H1 (cell line): Measurements from ENCODE around the gene PTPN9.

Source experiments
- CREB1 ChIP-seq: IDR thresholded peaks from 2 replicates; pipeline ENCODE4 v1.6.1; 2012; ENCODE audit warnings: inconsistent platforms
- GABPA ChIP-seq: IDR thresholded peaks from 2 replicates; pipeline ENCODE4 v1.6.1; 2011; ENCODE audit warnings: mild to moderate bottlenecking, low read length, moderate library complexity, borderline replicate concordance; ENCODE audit not compliant: insufficient read depth
- JUN ChIP-seq: IDR thresholded peaks from 2 replicates; pipeline ENCODE4 v1.6.1; 2011; ENCODE audit warnings: low read depth, mild to moderate bottlenecking, improper control_type of control experiment, low read length
- KDM1A ChIP-seq: fragments of 200-600, 300-600 bp; sonication (generic); IDR thresholded peaks from 2 replicates; pipeline ENCODE4 v1.7.1; 2016; ENCODE audit warnings: mild to moderate bottlenecking, low read length, borderline replicate concordance
- NRF1 ChIP-seq: IDR thresholded peaks from 2 replicates; pipeline ENCODE4 v1.6.1; 2011; ENCODE audit warnings: mild to moderate bottlenecking, low read depth, low read length, improper control_type of control experiment
- POLR2AphosphoS5 ChIP-seq: IDR thresholded peaks from 2 replicates; pipeline ENCODE4 v1.6.1; 2011; ENCODE audit warnings: low read depth, low read length
- SIX5 ChIP-seq: IDR thresholded peaks from 2 replicates; pipeline ENCODE4 v1.6.1; 2011; ENCODE audit warnings: mild to moderate bottlenecking, low read depth, low read length
- TCF12 ChIP-seq: IDR thresholded peaks from 2 replicates; pipeline ENCODE4 v1.6.1; 2011; ENCODE audit warnings: low read depth, mild to moderate bottlenecking, low read length
- ZNF274 ChIP-seq: IDR thresholded peaks from 2 replicates; pipeline ENCODE4 v1.7.0; 2012; ENCODE audit warnings: low read length, borderline replicate concordance; ENCODE audit errors: extremely low read depth
- TF ChIP-seq, protein P1 (sequence below), 3 experiments: IDR thresholded peaks; 1 replicate in 2 of 3; 2 replicates in 1 of 3; pipeline versions ENCODE4 v1.5.1 to v1.6.1; 2011; ENCODE audit warnings: low read length in 3 of 3, mild to moderate bottlenecking in 3 of 3, inconsistent platforms in 2 of 3, low read depth in 1 of 3, moderate library complexity in 1 of 3; ENCODE audit not compliant: insufficient read depth in 1 of 3; ENCODE audit errors: control extremely low read depth in 1 of 3
- TF ChIP-seq, protein P2 (sequence below): IDR thresholded peaks from 2 replicates; pipeline ENCODE4 v1.6.1; 2012; ENCODE audit warnings: inconsistent platforms
- TF ChIP-seq, protein P3 (sequence below): IDR thresholded peaks from 2 replicates; pipeline ENCODE4 v1.6.1; 2012; ENCODE audit warnings: inconsistent platforms

DNA sequence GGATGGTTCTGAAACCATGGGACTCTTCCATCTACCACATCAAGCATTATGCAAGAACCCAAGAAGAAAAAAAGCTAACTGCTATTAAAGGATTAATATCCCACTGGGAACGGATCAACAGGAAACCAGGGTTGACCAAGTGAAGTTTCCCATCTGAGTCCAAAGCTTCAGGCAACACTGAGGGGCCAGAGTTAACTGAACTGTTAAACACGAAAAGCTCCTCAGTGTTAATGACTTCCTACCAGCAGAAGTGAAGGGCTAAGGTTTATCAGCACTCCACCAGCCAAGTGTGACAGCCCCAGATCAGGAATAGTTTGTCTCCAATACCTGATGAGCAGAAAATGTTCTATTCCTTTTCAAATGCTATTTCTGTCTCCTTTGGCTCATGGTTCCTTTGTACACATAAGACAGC is 36.7 kb downstream of the PTPN9 start:
- no peak for TF ChIP-seq POLR2AphosphoS5
- TF ChIP-seq, protein P1, sequence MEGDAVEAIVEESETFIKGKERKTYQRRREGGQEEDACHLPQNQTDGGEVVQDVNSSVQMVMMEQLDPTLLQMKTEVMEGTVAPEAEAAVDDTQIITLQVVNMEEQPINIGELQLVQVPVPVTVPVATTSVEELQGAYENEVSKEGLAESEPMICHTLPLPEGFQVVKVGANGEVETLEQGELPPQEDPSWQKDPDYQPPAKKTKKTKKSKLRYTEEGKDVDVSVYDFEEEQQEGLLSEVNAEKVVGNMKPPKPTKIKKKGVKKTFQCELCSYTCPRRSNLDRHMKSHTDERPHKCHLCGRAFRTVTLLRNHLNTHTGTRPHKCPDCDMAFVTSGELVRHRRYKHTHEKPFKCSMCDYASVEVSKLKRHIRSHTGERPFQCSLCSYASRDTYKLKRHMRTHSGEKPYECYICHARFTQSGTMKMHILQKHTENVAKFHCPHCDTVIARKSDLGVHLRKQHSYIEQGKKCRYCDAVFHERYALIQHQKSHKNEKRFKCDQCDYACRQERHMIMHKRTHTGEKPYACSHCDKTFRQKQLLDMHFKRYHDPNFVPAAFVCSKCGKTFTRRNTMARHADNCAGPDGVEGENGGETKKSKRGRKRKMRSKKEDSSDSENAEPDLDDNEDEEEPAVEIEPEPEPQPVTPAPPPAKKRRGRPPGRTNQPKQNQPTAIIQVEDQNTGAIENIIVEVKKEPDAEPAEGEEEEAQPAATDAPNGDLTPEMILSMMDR (IDR thresholded peaks at IDR 0.05; ENCODE audit: control extremely low read depth in 1 of 3, insufficient read depth in 1 of 3, low read depth in 1 of 3, low read length in 3 of 3): no peak
- no peak for TF ChIP-seq SIX5
- TF ChIP-seq ZNF274: no peak
- TF ChIP-seq, protein P2, sequence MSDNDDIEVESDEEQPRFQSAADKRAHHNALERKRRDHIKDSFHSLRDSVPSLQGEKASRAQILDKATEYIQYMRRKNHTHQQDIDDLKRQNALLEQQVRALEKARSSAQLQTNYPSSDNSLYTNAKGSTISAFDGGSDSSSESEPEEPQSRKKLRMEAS: no peak
- TF ChIP-seq NRF1: no peak
- TF ChIP-seq GABPA: no peak
- TF ChIP-seq KDM1A: no peak
- no peak for TF ChIP-seq CREB1
- TF ChIP-seq, protein P3, sequence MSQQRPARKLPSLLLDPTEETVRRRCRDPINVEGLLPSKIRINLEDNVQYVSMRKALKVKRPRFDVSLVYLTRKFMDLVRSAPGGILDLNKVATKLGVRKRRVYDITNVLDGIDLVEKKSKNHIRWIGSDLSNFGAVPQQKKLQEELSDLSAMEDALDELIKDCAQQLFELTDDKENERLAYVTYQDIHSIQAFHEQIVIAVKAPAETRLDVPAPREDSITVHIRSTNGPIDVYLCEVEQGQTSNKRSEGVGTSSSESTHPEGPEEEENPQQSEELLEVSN: no peak
- TF ChIP-seq JUN: no peak
- TF ChIP-seq TCF12: no peak
